ENCODE measurements around the gene ART3.

Gene ART3

DNA sequence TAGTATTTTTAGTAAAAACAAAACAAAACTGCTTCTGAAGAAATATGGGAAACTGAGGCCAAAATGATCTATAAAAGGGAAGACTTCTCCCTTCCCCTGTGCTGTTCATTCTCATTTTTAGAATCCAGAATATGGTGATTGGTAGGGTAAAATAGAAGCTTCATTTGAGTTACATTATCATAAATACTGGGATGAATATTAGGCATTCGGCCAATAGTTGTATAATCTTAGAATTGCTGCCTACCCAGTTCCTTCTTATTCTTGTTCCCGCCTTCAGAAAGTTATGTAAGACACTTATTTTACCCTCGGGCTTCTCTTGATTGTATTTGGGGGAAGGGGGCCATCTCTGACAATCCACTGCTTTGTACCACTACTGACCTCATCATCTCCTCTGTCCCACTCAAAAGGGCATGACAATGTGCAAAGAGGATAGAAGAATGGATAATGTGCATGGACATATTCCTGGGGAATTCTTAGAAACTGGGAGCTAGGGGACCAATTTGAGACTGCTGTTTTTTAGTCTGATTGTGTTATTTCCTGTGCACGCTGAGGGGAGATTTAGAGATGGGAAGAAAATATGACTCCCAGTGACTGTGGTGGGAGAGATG lies 588 bp downstream of the ART3 start:
- no peak for FAIRE-seq

DNA sequence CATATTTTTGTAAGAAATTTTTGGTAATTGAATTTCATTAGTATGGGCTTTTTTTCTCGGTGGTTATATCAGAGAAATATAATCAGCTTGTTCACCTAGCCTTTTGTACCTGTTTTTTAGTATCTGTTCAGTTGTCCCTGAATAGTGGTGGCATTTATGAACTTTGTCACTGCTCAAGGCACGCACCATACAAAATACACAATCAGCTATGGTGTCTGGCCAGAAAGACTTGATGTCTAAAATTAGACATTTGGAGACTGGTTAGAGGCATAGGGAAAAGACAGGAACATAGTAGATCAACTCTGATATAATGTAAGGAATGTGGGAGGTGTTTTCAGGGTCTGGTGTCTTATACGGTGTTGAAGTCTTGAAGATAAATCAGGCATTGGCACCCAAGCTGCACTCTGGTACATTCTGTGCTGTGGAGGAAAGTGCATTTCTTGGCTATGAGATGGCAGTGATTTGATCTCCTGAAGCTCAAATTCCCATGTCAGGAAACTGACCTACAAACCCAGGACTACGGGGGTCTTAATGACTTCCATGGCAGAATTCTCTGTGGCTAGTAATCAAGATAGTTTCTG lies 3.6 kb downstream of the ART3 start:
- no peak for FAIRE-seq

DNA sequence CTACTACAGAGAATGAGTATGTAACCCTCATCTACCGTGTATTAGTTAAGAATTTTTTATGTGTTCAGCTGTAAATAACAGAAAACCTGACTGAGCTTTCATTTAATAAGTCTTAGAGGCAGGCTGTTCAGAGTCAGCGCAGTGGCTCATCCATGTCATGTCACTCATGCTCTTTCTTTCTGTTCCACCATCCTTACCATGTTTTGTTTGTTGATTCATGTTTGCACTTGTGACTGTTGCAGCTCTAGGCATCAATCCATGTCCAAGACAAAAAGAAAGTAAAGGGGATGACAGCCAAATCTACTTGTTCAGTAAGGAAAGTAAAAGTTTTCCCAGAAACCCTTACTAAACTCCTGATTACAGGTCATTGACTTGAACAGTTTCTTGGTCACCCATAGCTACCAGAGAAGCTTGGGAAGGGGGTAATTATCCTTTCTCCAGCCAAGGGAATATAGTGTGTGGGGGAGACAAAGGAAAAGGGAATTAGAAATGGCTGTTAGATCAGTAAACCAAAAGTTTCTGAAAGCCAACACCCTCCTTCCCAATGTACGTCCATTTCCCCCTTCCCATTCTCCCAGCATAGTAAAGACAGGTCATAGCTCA lies 9.0 kb downstream of the ART3 start:
- no peak for FAIRE-seq

DNA sequence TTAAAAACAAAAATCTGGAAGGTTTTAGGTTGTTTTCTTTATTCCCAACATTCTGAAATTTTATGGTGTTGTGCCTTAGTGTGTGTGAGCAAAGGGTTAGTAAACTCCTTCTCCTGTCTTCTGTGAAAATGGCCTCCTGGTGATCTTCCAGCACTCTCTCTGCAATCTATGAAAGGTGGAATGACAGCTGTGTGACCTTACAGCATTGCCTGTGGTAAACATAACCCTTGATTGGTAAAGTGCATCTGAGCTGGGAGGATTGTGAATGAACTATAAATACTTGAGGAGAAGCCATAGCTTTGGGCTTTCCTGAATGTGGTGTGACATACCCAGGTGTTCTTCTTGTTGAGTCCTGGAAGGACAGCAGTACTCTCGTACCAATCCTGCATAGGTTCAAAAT lies 10.0 kb downstream of the ART3 start:
- no peak for FAIRE-seq

DNA sequence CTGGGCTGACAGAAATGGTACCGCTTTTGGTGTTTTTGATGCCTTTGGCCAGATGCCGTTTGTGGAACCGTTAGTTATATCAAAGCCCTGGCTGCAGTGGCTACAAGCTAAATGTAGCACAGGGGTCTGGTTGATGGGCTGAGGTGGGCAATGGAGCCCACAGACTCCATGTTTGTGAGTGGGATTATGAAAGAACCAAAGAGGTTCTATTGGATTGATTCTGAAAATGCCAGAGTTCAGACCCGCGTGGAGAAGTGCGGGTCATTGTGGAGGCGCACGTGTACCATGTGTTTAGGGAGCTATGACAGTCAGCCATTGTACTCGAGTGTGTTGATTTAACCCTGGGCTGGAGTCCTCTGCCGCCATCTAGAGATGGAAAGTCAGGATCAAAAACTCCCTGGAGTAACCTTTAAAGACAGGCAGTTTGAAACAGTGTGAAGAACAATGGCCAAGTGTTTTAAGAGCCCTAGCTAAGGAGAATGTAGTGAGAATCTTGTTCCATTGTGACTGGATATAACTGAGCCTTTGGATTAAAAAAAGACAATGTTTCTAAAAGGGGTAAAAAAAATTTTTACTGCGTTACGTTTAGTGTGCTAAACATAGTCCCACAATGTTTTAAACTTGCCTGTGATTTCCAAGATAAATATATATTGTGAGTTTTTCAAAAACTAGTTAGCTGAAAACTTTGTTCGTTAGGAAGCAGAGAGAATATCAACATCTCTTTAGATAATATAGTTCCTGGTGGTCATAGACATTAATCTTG lies 12.7 kb downstream of the ART3 start:
- peak; percentile 55 for FAIRE-seq

DNA sequence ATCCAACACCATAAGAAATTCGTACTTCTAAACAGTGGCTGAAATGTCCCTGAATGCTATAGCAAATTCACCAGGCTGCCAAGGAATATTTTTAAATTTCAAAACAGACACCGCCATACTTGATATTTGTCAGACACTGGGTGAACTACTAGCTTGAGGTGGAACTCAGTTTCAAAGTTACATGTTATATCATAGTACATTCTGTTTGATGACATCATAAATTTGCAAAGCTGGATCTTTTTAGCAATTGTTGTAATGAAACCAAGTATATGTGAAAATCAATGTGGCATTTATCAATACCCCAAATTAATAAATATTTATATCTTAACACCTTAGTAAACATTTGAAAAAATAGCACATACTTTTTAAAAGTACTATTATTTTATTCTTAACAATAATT lies 14.2 kb downstream of the ART3 start:
- no peak for FAIRE-seq

DNA sequence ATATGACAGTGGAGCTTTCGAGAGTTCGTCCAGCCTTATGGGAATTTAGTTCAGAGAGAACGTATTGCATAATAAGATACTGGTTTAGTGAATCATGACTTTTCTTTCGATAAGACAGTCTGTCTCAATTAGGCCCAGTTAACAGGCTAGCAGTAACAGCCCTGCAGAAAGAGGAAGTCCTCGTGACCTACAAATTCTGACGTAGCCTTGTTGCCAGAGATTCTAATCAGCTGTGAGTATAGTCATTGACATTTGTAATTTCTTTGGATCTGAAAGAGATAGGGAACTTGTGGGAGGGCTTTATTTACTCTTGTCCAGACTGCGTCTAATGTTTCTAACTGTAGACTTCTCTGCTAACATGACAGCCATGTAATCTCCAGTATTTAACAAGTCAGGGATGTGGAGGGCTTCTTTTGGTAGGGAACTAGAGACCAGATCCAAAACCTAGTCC lies 15.8 kb downstream of the ART3 start:
- no peak for FAIRE-seq

DNA sequence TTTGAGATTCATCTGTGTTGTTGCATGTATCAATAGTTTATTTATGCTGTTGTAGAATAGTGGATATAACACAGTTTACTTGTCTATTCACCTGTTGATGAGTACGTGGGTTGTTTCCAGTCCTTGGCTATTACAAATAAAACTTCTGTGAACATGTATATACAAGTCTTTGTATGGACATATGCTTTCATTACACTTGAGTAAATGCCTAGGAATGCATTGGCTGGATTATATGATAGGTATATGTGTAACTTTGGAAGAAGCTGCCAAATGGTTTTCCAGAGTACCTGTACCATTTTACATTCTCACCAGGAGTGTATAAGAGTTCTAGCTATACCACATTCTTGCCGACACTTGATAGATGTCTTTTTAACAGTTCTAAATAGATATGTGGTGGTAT lies 16.5 kb downstream of the ART3 start:
- FAIRE-seq, result no peak

DNA sequence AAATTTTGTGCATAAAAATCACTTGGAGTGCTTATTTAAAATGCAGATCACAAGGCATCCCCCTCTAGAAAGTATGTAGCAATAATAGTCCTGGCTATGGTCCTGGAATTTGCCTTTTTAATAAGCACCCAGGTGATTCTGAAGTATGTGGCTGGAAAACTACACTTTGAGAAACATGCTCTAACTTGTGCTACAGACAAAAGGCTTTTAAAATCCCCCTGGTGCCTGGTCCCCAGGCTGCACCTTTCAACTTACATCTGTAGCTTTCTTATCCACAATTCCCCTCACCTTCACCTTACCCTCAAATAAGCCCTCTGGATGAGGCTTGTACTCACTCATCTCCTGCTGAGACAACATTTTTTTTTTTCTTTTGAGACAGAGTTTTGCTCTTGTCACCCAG lies 21.1 kb downstream of the ART3 start:
- no peak for FAIRE-seq

DNA sequence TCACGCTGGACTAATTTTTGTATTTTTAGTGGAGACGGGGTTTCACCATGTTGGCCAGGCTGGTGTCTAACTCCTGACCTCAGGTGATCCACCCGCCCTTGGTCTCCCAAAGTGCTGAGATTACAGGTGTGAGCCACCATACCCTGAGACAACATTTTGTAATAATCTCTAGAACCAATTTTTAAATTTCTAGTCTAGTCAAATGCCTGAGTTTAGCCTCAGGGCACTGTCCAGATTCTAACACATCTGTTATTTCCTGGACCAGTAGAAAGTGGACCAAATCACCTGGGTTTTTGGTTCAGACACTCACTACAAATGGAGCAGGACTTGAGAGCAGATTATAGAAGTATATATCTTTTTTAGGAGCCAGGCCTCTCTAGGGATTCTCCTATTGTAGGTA lies 21.6 kb downstream of the ART3 start:
- FAIRE-seq, result no peak

DNA sequence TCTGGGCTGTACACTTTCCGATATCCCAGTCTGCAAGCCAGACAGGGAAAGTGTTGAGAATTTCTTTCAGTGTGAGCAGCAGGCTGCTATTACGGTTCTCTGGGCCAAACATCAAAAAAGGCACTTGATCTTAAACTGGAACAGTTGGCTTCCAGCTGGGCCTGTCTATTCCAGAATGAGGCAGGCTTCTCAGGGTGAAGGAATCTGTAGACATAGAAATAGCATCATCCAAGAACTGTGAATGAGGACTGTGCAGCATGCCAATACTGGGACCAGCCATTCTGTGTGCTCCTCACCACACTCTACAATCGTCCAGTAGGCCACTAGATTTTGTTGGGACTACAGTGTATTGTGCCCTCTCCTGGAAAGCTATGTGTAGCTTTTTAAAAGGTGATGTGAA lies 31.1 kb downstream of the ART3 start:
- FAIRE-seq, result no peak

DNA sequence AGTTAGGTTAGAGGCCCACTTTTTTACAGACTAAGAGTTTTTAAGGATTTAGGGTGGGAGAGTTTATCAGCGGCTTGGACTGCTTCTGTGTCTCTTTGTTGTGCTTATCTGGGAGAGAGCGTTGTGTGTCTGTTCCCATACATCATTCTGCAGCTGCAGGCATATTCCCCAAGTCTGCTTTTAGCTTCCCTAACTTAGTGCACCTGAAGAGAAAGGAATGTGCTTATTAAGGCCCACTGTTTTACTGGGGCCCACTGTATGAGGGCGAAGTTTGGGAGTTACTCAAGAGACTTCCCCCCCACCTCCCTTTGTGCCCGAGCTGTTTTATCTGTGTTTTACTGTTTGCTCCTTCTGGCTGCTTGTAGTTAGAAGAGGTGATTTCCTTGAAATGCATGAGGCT lies 31.9 kb downstream of the ART3 start:
- no peak for FAIRE-seq

DNA sequence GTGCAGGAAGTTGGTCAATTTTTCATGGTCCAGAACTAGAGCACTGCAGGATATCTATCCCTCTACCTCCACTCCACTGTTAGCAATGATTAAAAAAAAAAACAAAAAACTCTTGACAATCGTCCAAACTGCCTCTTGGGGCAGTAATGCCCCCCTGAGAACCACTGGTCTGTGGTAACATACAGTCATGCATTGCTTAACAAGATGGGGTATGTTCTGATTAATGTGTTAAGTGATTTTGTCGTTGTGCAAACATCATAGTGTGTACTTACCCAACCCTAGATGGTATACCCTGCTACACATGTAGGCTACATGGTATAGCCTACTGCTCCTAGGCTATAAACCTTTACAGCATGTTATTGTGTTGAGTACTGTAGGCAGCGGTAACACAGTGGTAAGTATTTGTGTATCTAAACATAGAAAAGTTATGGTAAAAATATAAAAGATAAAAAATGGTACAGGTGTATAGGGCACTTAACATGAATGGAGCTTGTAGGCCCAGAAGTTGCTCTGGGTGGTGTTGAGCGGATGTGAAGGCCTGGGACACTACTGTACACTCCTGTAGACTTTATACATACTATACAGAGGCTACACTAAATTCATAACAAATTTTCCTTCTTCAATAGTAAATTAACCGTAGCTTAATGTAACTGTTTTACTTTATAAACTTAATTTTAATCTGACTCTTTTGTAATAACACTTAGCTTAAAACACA lies 34.1 kb downstream of the ART3 start:
- peak; percentile 53 for FAIRE-seq

DNA sequence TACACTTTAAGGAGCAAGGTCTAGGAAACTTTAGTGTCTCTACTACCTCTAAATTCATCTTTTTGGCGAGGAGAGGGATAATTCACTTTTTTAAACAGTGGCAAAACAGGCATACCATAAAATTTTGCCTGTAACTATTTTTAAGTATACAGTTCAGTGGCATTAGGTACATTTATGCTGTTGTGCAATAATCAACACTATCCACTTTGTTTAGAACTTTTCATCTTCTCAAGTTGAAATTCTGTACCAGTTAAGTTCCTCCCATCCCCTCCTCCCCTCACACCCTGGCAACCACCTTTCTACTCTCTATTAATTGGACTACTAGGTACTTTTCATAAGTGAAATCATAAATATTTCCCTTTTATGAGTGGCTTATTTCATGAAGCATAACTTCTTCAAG lies 42.3 kb downstream of the ART3 start:
- FAIRE-seq, result no peak

DNA sequence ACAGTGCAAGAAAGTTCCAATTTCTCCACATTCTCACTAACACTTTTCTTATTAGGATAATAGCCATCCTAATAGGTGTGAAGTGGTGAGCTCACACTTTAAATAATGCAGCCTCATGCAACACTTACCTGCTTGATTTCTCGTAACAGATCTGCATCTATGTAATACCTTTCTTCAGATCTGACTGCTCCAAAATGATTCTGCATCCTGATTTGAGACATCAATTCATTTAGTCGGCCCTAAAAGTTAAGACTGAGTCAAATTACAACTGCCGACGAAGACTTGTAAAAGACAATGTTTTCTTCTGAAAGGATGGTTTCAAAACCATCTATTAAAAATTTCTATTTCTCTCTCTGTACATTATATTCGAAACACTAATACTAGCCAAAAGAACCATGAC lies 43.0 kb downstream of the ART3 start:
- no peak for FAIRE-seq

DNA sequence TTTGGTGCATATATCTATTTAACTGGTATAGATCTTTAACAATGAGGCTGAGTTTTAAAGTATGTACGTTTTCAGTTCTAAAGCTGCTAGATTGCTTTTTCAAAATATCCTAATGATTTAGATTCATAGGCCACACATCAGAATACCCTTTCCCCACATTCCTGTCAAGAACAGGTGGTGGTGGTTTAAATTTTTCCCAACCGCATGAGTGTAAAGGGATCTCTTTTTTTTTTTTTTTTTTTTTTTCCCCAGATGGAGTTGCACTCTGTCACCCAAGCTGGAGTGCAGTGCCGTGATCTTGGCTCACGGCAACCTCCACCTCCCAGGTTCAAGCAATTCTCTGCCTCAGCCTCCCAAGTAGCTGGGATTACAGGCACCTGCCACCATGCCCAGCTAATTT lies 45.7 kb downstream of the ART3 start:
- no peak for FAIRE-seq

DNA sequence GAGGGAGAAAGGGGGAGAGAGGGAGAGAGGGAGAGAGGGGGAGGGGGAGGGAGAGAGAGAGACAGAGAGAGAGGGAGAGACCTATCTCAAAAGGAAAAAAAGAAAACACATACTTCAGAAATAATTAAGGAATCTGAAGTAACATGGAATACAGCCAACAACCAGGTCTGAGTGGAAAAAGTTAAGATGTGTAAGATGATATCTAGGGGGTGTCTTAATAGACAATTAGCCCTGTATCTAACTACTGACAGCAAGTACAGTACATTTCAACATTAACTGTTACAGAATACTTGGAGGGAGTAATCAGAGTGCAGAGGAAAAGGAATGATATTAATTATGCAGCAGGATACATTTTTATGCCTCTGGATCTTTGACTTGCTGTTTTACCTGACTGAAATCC lies 51.3 kb downstream of the ART3 start:
- FAIRE-seq, result no peak

DNA sequence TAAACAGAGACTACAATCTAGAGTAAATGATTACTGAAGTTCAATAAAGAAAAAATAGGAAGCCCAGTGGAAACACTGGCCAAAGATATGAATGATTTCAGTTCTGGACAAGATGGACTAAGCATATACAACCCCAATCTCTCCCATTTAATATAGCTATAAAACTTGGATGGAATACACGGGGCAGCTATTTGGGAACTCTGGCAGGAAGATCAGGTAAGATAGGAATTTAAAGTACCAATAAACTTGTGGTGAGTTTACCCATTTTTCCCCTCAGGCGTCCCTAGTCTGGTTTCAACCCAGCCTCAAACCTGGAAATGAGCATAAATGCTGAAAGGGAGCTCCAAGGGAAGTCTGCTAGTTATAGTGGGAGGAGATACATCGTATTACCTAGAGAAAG lies 53.2 kb downstream of the ART3 start:
- FAIRE-seq, result no peak

DNA sequence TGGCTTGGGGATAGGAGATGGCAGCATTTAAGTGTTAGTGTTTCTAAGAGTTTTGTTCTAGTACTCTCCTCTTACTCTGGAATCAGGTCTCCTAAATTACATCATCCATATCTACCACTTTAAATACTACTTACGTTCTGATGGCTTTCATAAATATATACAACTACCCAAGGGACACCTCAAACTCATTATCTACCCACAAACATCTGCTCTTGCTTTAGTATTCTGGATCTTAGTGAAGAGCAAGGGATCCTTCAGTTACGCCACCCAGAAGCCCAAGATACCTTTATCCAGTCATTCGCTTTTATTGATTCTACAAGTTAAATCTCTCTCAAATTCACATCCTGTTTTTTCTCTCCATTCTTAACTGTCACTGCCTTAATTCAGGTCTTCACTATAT lies 66.7 kb downstream of the ART3 start:
- FAIRE-seq, result no peak

DNA sequence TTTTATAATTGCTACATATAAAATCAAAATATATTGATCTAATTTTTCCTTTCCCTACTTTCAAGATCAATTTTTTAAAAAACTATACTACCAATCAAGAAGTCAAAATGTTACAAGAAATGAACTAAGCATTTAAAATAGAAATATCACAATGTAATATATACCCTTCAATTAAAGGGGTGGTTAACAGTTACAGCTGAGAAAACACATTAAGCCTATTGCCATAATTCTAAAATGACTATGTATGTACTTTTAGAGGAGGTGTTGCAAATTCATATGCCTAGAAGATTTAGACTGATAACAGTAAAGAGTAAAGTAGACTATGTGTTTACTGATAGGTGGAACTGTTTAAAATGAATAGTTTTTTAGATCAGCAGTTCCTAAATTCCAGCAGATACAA lies 70.0 kb downstream of the ART3 start:
- FAIRE-seq, result peak; percentile 76

DNA sequence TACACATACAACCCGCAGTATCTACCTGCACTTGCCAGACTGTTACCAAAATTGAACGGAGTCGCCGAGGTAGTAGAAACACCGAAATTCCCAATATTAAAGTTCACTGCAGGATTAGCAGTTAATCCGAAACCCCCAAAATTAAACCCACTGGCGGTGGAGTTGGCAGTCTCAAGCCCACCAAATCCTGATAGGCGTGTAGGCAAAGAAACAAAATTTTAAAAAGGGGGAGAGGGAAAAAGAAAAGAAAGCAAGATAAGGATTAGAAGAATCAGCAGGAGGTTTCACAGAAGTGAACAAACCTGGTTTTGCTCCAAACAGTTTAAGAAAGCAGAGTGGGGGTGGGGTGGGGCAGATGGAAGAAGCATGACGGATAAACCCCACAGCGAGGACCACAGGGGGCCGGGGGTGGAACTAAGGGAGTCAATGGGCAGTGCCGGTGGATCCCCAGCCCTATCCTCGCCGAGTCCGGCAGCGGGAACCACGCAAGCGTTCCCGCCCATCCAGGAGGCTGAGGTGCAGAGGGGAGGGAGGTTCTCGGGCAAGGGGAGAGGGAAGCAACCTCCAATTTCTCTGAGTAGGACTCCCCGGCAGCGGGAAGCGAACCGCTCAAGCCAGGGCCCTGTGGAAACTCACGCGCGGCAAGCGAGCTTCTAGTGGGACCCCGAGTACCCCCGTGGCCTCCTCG lies 73.1 kb downstream of the ART3 start:
- peak; percentile 87 for FAIRE-seq

DNA sequence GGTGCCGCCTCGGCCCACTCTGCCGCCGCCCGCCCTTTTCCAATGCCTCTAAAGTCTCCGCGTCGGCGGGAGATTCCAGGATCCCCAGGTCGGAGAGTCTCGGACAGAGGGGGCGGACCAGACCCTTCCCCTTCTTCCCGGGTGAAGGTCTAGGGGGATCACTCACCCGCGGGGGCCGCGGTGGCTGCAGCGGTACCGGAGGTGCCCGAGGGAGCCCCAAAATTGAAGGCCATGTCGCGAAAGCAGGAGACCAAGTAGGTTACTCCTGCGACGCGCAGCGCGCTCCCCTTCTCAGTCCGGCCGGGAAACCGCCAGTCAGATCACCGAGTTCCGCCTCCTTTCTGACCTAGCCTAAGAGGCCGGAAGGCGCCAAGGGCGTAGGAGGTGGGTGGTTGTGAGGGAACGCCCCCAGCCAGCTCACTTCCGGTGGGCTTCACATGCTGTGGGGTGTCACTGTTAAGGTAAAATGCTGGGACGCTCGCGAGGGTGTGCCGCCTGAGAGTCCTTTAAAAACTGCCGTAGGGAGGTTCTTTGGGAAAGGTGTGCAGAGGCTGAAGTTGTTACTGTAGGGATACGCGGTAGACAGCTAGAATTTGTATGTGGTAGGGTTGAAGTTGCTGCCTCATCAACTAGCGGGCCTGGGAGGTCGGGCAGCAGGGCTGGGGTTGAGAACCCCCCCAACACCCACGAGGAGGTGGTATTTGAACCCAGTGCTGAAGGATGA lies 73.8 kb downstream of the ART3 start, which contains the start of gene NUP54:
NUP54 (minus strand) TSS at position 256 of the 724 bp plus-strand sequence; CDS start at position 233, 23 bp downstream.
- FAIRE-seq, result peak; percentile 60
